ENCODE data around the gene STYXL2.

The STYXL2 gene

DNA sequence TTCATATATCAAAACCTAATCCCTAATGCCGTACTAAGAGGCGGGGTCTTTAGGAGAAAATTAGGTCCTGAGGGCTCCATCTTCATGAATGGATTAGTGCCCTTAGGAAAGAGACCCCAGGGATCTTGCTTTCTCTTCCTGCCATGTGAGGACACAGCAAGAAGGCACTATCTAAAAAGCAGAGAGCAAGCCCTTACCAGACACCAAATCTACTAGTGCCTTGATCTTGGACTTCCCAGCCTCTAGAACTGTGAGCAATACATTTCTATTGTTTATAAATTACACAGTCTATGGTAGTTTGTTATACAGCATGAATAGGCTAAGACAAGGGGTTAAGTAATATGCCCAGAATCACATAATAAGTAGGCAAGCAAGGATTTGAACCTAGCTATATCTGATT lies 42.9 kb downstream of the STYXL2 start:
- DNase-seq (ENCODE audit: low read depth) = no peak

- no peak for DNase-seq (ENCODE audit: low read depth)
These were observed 43.5 kb downstream of the STYXL2 start for GRCh38 chr1:167137332-167137781.

- no peak for DNase-seq (ENCODE audit: low read depth)
These were observed 44.1 kb downstream of the STYXL2 start for GRCh38 chr1:167137793-167138510.

DNA sequence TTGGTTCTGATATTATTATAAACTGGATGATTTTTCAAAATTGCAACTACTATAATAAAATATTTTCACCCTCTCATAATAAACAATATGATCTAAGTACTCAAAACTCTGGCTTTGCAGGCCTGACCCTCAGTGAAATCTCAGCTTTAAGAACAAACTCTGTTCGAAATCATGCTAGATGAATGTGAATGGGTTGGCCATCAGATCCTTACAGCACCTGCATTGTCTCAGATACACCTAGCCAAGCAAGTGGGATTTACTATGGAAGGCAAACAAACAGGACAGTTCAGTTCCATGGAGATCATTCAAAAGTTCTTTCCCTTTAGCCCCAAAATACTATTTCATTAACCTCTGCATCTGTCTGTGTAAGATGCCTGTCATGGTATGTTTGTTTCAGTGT lies 44.8 kb downstream of the STYXL2 start:
- DNase-seq (ENCODE audit: low read depth) = no peak

DNA sequence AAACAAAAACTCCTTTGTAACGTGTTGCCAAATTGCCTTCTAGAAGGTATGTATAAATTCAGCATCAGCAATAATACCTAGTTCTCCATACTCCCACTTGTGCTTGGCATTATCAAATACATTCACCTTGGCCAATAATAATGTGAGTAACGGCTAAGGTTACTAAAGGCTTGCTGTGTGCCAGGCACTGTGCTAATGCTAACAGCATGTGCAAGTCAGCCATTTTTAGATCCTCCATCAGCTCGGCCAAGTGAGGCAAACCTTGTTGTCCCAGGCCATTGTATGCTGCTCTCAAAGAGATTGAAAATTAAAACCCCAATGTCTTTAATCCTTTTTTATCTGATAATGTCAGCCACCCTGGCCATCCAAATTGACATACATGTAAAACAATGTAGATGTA lies 48.1 kb downstream of the STYXL2 start:
- DNase-seq (ENCODE audit: low read depth) = no peak
